Neural cell (in vitro differentiated cells): Measurements from ENCODE around the gene HIBCH. TPM values are rescaled to one million over a fixed set of nuclear protein-coding genes. Genes with fewer than 3 reads are reported as not detected.
"Not testable (repeated sequence)": the region's sequence is repeated elsewhere in the genome, so short reads cannot be mapped to it uniquely, and the experiment has no call there.

Source experiments
- H2AFZ ChIP-seq: fragments of 200-600, 300-800 bp; sonication (generic), shearing (Covaris generic); 2 replicates; pipeline ENCODE4 v1.6.0; 2014; ENCODE audit warnings: low read depth, mild to moderate bottlenecking, antibody characterized with exemption, low read length, moderate library complexity
- H3F3A ChIP-seq: fragments of 200-600 bp; shearing (Covaris generic); 2 replicates; pipeline ENCODE4 v1.6.1; 2016; ENCODE audit warnings: mild to moderate bottlenecking, moderate library complexity, mixed read lengths, antibody characterized with exemption, low read length; ENCODE audit not compliant: insufficient read depth, poor library complexity, severe bottlenecking
- H3K27ac ChIP-seq: fragments of 200-600, 300-800 bp; sonication (generic), shearing (Covaris generic); 2 replicates; pipeline ENCODE4 v1.5.1; 2014; ENCODE audit warnings: mild to moderate bottlenecking, low read length, moderate library complexity
- H3K27me3 ChIP-seq: fragments of 300-800, 200-600 bp; sonication (generic), shearing (Covaris generic); 2 replicates; pipeline ENCODE4 v1.6.0; 2014; ENCODE audit warnings: mild to moderate bottlenecking, low read depth, low read length, moderate library complexity; ENCODE audit not compliant: insufficient read depth
- H3K36me3 ChIP-seq: fragments of 300-800, 200-600 bp; sonication (generic), shearing (Covaris generic); 2 replicates; pipeline ENCODE4 v1.5.1; 2014; ENCODE audit warnings: mild to moderate bottlenecking, antibody characterized with exemption, low read length, moderate library complexity; ENCODE audit not compliant: insufficient read depth
- H3K4me2 ChIP-seq: fragments of 300-800, 200-600 bp; sonication (generic), shearing (Covaris generic); 2 replicates; pipeline ENCODE4 v1.6.0; 2014; ENCODE audit warnings: mild to moderate bottlenecking, low read length
- H3K4me3 ChIP-seq: fragments of 300-800, 200-600 bp; sonication (generic), shearing (Covaris generic); 2 replicates; pipeline ENCODE4 v1.5.1; 2014; ENCODE audit warnings: mild to moderate bottlenecking, low read length, moderate library complexity
- H3K79me2 ChIP-seq: fragments of 200-600 bp; shearing (Covaris generic); replicated peaks from 2 replicates; pipeline ENCODE4 v1.6.0; 2014; ENCODE audit warnings: mild to moderate bottlenecking, low read length, moderate library complexity; ENCODE audit not compliant: insufficient read depth
- H3K9ac ChIP-seq: fragments of 300-800, 200-600 bp; sonication (generic), shearing (Covaris generic); 2 replicates; pipeline ENCODE4 v1.6.1; 2016; ENCODE audit warnings: mild to moderate bottlenecking, low read length, mixed read lengths
- H3K9me2 ChIP-seq: fragments of 200-600 bp; shearing (Covaris generic); 2 replicates; pipeline ENCODE4 v1.6.1; 2016; ENCODE audit warnings: mild to moderate bottlenecking, low read length, mixed read lengths; ENCODE audit not compliant: insufficient read depth
- H3K9me3 ChIP-seq: fragments of 200-600, 300-800 bp; sonication (generic), shearing (Covaris generic); 2 replicates; pipeline ENCODE4 v1.6.1; 2016; ENCODE audit warnings: mild to moderate bottlenecking, mixed run types, low read length, moderate library complexity, mixed read lengths
- H4K20me1 ChIP-seq: fragments of 200-600 bp; shearing (Covaris generic); 2 replicates; pipeline ENCODE4 v1.6.1; 2016; ENCODE audit warnings: mild to moderate bottlenecking, mixed run types; ENCODE audit not compliant: insufficient read depth
- EP300 ChIP-seq: fragments of 450-650 bp; conservative IDR thresholded peaks from 2 replicates; pipeline ENCODE4 v1.6.1; 2014; ENCODE audit warnings: antibody characterized with exemption, mild to moderate bottlenecking, moderate library complexity; ENCODE audit not compliant: poor library complexity, severe bottlenecking
- EZH2 ChIP-seq: fragments of 200-600, 300-800 bp; shearing (Covaris generic), sonication (generic); IDR thresholded peaks from 2 replicates; pipeline ENCODE4 v1.6.1; 2014; ENCODE audit warnings: antibody characterized with exemption, low read length, borderline replicate concordance, mild to moderate bottlenecking; ENCODE audit not compliant: insufficient read depth, poor library complexity, severe bottlenecking
- MXI1 ChIP-seq: fragments of 450-650 bp; conservative IDR thresholded peaks from 2 replicates; pipeline ENCODE4 v1.6.1; 2014; ENCODE audit warnings: antibody characterized with exemption, mild to moderate bottlenecking; ENCODE audit not compliant: poor library complexity, severe bottlenecking
- POLR2AphosphoS5 ChIP-seq: IDR thresholded peaks from 2 replicates; pipeline ENCODE4 v1.6.1; 2012
- RAD21 ChIP-seq: fragments of 450-650 bp; conservative IDR thresholded peaks from 2 replicates; pipeline ENCODE4 v1.6.1; 2014; ENCODE audit warnings: antibody characterized with exemption, mild to moderate bottlenecking, moderate library complexity
- SMC3 ChIP-seq: fragments of 450-650 bp; conservative IDR thresholded peaks from 2 replicates; pipeline ENCODE4 v1.6.1; 2014; ENCODE audit warnings: antibody characterized with exemption, mild to moderate bottlenecking, moderate library complexity; ENCODE audit not compliant: poor library complexity
- TAF1 ChIP-seq: IDR thresholded peaks from 2 replicates; pipeline ENCODE4 v1.6.1; 2012; ENCODE audit warnings: low read depth
- polyA plus RNA-seq: library from polyadenylated mRNA; depleted of rRNA; stranded (reverse); fragments of >200 nt; gene quantifications from 2 replicates; pipeline ENCODE4 v1.2.3, GENCODE V29; 2014
- TF ChIP-seq, protein P1 (sequence below): fragments of 450-650 bp; IDR thresholded peaks from 2 replicates; pipeline ENCODE4 v1.5.1; 2014; ENCODE audit warnings: antibody characterized with exemption, mild to moderate bottlenecking, moderate library complexity; ENCODE audit not compliant: poor library complexity, severe bottlenecking
- TF ChIP-seq, protein P2 (sequence below): IDR thresholded peaks from 2 replicates; pipeline ENCODE4 v1.6.1; 2012; ENCODE audit warnings: borderline replicate concordance

The HIBCH gene
- polyA plus RNA-seq, 1 donor from 2014 or later: 17.8 TPM

GRCh38 chr2:190302052-190302451, 17.6 kb downstream of the HIBCH start:
- H3K27ac ChIP-seq: no peak overlapping the region
- H2AFZ ChIP-seq: no peak overlapping the region
- H3K9me2 ChIP-seq: no peaks in the 10 kb centered on the region
- no peak overlapping the region for H3K4me3 ChIP-seq
- H3K9me3 ChIP-seq: no peaks in the 10 kb centered on the region
- no peak overlapping the region for H3K9ac ChIP-seq
- no peak overlapping the region for H3K4me2 ChIP-seq
- H3K79me2 ChIP-seq: no peaks in the 10 kb centered on the region
- no peaks in the 10 kb centered on the region for H3F3A ChIP-seq
- H4K20me1 ChIP-seq: no peaks in the 10 kb centered on the region
- no peaks in the 10 kb centered on the region for H3K36me3 ChIP-seq
- no peaks in the 10 kb centered on the region for H3K27me3 ChIP-seq
- no peak for TF ChIP-seq POLR2AphosphoS5

DNA sequence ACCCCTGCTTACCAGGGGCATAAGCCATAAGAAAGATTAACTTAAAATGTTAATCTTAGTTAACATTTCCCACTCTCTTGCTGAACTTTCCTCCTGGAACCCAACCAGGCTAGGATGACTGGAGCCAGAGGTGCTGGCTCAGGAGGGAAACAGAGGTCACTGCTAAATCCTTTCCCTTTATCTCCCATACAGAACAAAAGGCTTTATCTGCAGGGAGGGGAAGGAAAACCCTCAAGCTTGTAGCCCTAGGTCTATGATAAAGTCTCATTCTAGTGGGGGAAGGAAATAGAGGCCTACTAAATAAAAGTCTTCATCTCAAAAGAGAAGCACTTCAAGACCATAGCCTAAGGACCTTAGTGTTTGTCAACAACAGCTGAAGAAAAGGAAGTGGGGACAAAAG, 18.6 kb downstream of the HIBCH start:
- Histone ChIP-seq H3K27me3 (no peaks in the 10 kb centered on the region), H2AFZ (no peak overlapping the region), H3K9ac (no peak overlapping the region), H3K9me2 (no peaks in the 10 kb centered on the region), H3K4me3 (no peak overlapping the region), H3K36me3 (no peaks in the 10 kb centered on the region), H3K79me2 (no peaks in the 10 kb centered on the region), H3K27ac (no peak overlapping the region), H3F3A (no peaks in the 10 kb centered on the region), H3K4me2 (no peak overlapping the region), H4K20me1 (no peaks in the 10 kb centered on the region), H3K9me3 (no peaks in the 10 kb centered on the region)
- no peak for TF ChIP-seq SMC3

DNA sequence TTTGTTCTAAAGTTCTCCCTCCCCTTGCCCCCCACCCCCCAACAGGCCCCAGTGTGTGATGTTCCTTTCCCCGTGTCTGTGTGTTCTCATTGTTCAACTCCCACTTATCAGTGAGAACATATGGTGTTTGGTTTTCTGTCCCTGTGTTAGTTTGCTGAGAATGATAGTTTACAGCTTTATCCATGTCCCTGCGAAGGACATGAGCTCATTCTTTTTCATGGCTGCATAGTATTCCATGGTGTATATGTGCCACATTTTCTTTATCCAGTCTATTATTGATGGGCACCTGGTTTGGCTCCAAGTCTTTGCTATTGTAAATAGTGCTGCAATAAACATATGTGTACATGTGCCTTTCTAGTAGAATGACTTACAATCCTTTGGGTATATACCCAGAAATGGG, 21.7 kb downstream of the HIBCH start:
- H3K9ac ChIP-seq, H3F3A ChIP-seq, H3K79me2 ChIP-seq, H3K36me3 ChIP-seq, H3K4me3 ChIP-seq, H3K4me2 ChIP-seq, H4K20me1 ChIP-seq, H3K9me2 ChIP-seq, H3K27ac ChIP-seq, H2AFZ ChIP-seq, H3K27me3 ChIP-seq, H3K9me3 ChIP-seq: not testable (repeated sequence)

- Histone ChIP-seq H3K27me3 (no peaks in the 10 kb centered on the region), H3K36me3 (no peaks in the 10 kb centered on the region), H3K9ac (no peak overlapping the region), H3K79me2 (no peaks in the 10 kb centered on the region), H4K20me1 (no peaks in the 10 kb centered on the region), H3K27ac (no peak overlapping the region), H3K4me2 (no peak overlapping the region), H2AFZ (no peak overlapping the region), H3K4me3 (no peak overlapping the region), H3K9me2 (no peaks in the 10 kb centered on the region), H3K9me3 (no peaks in the 10 kb centered on the region), H3F3A (no peaks in the 10 kb centered on the region)
- no peak for TF ChIP-seq RAD21
- TF ChIP-seq EP300: no peak
- TF ChIP-seq MXI1: no peak
- no peak for TF ChIP-seq TAF1
- no peak for TF ChIP-seq EZH2
- TF ChIP-seq, protein P1, sequence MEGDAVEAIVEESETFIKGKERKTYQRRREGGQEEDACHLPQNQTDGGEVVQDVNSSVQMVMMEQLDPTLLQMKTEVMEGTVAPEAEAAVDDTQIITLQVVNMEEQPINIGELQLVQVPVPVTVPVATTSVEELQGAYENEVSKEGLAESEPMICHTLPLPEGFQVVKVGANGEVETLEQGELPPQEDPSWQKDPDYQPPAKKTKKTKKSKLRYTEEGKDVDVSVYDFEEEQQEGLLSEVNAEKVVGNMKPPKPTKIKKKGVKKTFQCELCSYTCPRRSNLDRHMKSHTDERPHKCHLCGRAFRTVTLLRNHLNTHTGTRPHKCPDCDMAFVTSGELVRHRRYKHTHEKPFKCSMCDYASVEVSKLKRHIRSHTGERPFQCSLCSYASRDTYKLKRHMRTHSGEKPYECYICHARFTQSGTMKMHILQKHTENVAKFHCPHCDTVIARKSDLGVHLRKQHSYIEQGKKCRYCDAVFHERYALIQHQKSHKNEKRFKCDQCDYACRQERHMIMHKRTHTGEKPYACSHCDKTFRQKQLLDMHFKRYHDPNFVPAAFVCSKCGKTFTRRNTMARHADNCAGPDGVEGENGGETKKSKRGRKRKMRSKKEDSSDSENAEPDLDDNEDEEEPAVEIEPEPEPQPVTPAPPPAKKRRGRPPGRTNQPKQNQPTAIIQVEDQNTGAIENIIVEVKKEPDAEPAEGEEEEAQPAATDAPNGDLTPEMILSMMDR: no peak
- TF ChIP-seq, protein P2, sequence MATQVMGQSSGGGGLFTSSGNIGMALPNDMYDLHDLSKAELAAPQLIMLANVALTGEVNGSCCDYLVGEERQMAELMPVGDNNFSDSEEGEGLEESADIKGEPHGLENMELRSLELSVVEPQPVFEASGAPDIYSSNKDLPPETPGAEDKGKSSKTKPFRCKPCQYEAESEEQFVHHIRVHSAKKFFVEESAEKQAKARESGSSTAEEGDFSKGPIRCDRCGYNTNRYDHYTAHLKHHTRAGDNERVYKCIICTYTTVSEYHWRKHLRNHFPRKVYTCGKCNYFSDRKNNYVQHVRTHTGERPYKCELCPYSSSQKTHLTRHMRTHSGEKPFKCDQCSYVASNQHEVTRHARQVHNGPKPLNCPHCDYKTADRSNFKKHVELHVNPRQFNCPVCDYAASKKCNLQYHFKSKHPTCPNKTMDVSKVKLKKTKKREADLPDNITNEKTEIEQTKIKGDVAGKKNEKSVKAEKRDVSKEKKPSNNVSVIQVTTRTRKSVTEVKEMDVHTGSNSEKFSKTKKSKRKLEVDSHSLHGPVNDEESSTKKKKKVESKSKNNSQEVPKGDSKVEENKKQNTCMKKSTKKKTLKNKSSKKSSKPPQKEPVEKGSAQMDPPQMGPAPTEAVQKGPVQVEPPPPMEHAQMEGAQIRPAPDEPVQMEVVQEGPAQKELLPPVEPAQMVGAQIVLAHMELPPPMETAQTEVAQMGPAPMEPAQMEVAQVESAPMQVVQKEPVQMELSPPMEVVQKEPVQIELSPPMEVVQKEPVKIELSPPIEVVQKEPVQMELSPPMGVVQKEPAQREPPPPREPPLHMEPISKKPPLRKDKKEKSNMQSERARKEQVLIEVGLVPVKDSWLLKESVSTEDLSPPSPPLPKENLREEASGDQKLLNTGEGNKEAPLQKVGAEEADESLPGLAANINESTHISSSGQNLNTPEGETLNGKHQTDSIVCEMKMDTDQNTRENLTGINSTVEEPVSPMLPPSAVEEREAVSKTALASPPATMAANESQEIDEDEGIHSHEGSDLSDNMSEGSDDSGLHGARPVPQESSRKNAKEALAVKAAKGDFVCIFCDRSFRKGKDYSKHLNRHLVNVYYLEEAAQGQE: no peak
- TF ChIP-seq POLR2AphosphoS5: no peak
- TF ChIP-seq SMC3: no peak
These were observed 35.8 kb downstream of the HIBCH start for GRCh38 chr2:190283783-190284182.
